ENCODE measurements around the gene PROSER3. TPM values are rescaled to one million over a fixed set of nuclear protein-coding genes. Genes with fewer than 3 reads are reported as not detected.
A peak's percentile ranks its signal among the peaks of the same experiment; 100 is the strongest.

The PROSER3 gene
- total and polyA plus RNA-seq, 2 experiments from 2014 or later: 16.3 to 28.9 TPM

DNA sequence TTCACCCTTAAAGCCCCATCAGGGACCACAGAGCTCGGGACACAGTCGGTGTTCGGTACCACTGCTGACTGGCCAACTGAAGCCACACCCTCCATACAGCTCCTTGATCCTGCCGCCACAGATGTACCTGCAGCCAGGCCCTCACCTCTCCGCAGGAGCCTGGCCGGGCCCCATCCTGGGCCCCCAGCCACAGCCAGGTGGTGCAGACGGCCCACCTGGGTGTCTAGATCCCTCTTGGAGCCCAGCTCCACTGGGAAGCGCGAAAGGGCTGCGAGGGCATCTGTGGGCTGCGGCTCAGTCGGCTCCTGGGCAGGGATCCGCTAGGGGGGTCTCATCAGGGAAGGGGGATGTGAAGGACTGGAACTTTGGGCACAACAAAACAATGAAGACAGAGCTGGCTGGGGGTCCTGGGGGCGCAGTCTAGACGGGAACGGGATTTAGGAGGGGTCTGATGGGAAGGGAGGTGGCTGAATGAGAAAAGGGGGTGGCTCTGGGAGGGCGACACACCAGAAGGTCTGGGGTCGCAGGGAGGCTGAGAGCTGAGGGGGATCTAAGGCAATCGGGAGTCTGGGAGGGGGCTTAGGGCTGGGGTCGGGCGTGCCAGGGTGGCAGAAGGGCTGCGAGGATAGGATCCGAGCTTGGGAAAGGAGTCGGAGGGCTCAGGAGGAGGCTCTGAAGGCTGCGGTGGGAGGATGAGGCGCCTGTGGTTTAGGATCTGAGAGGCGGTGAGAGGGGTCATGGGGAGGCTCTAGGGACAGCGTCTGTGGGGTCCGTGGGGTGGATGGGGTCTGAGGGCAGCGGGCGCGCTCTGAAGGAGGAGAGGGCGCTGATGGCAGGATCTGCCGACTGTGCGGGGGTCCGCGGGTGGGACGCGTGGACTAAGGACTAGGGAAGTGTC is 38.9 kb downstream of the PROSER3 start:
- TF ChIP-seq, protein P1, sequence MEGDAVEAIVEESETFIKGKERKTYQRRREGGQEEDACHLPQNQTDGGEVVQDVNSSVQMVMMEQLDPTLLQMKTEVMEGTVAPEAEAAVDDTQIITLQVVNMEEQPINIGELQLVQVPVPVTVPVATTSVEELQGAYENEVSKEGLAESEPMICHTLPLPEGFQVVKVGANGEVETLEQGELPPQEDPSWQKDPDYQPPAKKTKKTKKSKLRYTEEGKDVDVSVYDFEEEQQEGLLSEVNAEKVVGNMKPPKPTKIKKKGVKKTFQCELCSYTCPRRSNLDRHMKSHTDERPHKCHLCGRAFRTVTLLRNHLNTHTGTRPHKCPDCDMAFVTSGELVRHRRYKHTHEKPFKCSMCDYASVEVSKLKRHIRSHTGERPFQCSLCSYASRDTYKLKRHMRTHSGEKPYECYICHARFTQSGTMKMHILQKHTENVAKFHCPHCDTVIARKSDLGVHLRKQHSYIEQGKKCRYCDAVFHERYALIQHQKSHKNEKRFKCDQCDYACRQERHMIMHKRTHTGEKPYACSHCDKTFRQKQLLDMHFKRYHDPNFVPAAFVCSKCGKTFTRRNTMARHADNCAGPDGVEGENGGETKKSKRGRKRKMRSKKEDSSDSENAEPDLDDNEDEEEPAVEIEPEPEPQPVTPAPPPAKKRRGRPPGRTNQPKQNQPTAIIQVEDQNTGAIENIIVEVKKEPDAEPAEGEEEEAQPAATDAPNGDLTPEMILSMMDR (IDR thresholded peaks at IDR 0.05; ENCODE audit: low read depth, low read length): no peak
- no peaks in the 10 kb centered on the region for H3K4me1 ChIP-seq (ENCODE audit: low read depth)
- no peak overlapping the region for H3K27ac ChIP-seq
- DNase-seq (ENCODE audit: low read depth in 1 of 2, low spot score in 1 of 2): no peak
- H3K27me3 ChIP-seq: peaks cover 35% of the 10 kb centered on the region
- H3K9me3 ChIP-seq (ENCODE audit: low read depth): no peaks in the 10 kb centered on the region
- no peak overlapping the region for H3K4me3 ChIP-seq
- H3K36me3 ChIP-seq: no peaks in the 10 kb centered on the region

DNA sequence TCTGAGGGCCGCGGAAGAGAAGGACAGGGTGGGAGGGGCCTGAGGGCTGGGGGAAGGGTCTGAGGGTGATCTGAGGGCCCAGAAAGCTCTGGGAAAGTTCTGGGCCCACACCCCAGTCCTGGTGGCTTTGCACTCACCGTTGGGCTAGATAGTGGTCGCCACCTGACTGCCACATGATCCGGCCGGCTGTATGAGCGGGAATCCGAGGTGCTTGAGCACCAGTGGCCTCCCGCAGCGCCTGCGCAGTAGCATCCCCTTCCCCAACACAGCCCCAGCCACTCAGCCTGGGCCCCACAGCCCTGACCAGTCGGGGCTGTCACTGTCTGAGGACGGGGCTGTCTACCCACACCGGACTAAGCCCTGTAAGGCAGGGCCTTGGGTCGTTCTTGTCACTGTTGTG is 39.7 kb downstream of the PROSER3 start:
- Histone ChIP-seq H3K9me3 (ENCODE audit: low read depth) (no peaks in the 10 kb centered on the region), H3K27me3 (peaks cover 35% of the 10 kb centered on the region), H3K4me3 (no peak overlapping the region), H3K27ac (no peak overlapping the region), H3K36me3 (no peaks in the 10 kb centered on the region), H3K4me1 (ENCODE audit: low read depth) (no peaks in the 10 kb centered on the region)
- peak; percentile 7 to 27 for DNase-seq (ENCODE audit: low read depth in 1 of 2, low spot score in 1 of 2)
- TF ChIP-seq, protein P1 (IDR thresholded peaks at IDR 0.05; ENCODE audit: low read depth, low read length): no peak

DNA sequence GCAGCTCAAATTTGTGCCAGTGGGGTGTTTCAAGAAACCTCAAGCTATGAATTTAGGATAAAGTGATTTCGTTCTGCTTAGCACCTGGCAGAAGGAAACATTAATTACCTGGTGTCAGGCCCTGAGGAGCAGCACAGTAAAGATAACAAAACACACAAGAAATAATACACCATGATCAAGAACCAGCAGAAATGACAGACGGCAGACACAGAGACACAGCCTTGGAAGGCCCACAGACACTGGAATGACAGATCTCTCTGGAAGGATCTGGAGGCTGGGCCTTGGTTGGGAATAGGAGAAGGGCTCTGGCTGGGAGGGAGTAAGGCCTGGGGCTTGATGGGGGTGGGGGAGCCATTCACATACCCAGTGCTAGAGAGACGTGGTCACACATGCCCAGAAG is 43.9 kb downstream of the PROSER3 start:
- H3K4me3 ChIP-seq: no peak overlapping the region
- DNase-seq (ENCODE audit: low read depth in 1 of 2, low spot score in 1 of 2): no peak
- H3K9me3 ChIP-seq (ENCODE audit: low read depth): no peaks in the 10 kb centered on the region
- TF ChIP-seq, protein P1 (IDR thresholded peaks at IDR 0.05; ENCODE audit: low read depth, low read length): no peak
- H3K4me1 ChIP-seq (ENCODE audit: low read depth): no peaks in the 10 kb centered on the region
- peaks cover 14% of the 10 kb centered on the region for H3K27me3 ChIP-seq
- H3K36me3 ChIP-seq: no peaks in the 10 kb centered on the region
- no peak overlapping the region for H3K27ac ChIP-seq

- no peaks in the 10 kb centered on the region for H3K9me3 ChIP-seq (ENCODE audit: low read depth)
- H3K4me3 ChIP-seq: no peak overlapping the region
- H3K27ac ChIP-seq: no peak overlapping the region
- TF ChIP-seq, protein P1 (IDR thresholded peaks at IDR 0.05; ENCODE audit: low read depth, low read length): no peak
- no peaks in the 10 kb centered on the region for H3K27me3 ChIP-seq
- DNase-seq (ENCODE audit: low read depth in 1 of 2, low spot score in 1 of 2): no peak
- no peaks in the 10 kb centered on the region for H3K36me3 ChIP-seq
- H3K4me1 ChIP-seq (ENCODE audit: low read depth): no peaks in the 10 kb centered on the region
These were observed 47.6 kb downstream of the PROSER3 start for GRCh38 chr19:35805526-35806102.

GRCh38 chr19:35806597-35806996 is 48.6 kb downstream of the PROSER3 start:
- H3K27me3 ChIP-seq: no peaks in the 10 kb centered on the region
- H3K4me3 ChIP-seq: no peak overlapping the region
- H3K36me3 ChIP-seq: no peaks in the 10 kb centered on the region
- DNase-seq (ENCODE audit: low read depth in 1 of 2, low spot score in 1 of 2): no peak
- TF ChIP-seq, protein P1 (IDR thresholded peaks at IDR 0.05; ENCODE audit: low read depth, low read length): no peak
- no peak overlapping the region for H3K27ac ChIP-seq
- no peaks in the 10 kb centered on the region for H3K4me1 ChIP-seq (ENCODE audit: low read depth)
- no peaks in the 10 kb centered on the region for H3K9me3 ChIP-seq (ENCODE audit: low read depth)
